C4-2B (cell line): ENCODE results near the gene BNC1.

ENCODE experiments used
- CTCF ChIP-seq: fragments of 450-650 bp; conservative IDR thresholded peaks from 2 replicates; pipeline ENCODE4 v1.5.1; 2017; ENCODE audit warnings: mild to moderate bottlenecking
- ZFX ChIP-seq: fragments of 450-650 bp; IDR thresholded peaks from 2 replicates; pipeline ENCODE4 v1.6.1; 2017

GRCh38 chr15:83304861-83305703 is 20.6 kb upstream of the BNC1 start:
- TF ChIP-seq CTCF (no peak), ZFX (no peak)
